Embryonic facial prominence (tissue), 1 donor: ENCODE measurements around the gene TRABD2B.

Source experiments
- DNase-seq: peaks from one replicate; pipeline ENCODE4 v3.0.0-alpha.2; 2016; ENCODE audit errors: extremely low spot score

The TRABD2B gene

GRCh38 chr1:47992720-47993415 is 4.3 kb downstream of the TRABD2B start:
- DNase-seq = no peak

DNA sequence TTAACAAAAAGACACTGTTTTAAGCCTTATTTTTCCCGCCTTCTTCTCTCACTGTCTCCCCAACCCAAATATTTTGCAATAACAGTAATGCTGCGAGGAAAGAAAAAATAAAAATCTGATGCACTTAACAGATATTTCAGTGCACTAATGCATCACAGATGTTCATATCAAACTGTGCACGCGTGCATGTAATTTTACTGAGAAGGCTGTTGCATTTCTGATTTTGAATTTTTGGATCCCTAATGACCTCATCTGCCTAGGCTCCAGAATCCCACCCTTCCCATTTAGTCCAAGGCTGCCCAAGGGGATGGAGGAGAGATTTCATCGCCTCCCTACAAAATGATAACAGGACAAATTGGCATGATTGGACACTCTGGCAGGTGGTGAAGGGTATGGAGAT is 5.5 kb downstream of the TRABD2B start:
- DNase-seq = no peak

GRCh38 chr1:47991187-47991586 is 6.0 kb downstream of the TRABD2B start:
- DNase-seq = no peak

DNA sequence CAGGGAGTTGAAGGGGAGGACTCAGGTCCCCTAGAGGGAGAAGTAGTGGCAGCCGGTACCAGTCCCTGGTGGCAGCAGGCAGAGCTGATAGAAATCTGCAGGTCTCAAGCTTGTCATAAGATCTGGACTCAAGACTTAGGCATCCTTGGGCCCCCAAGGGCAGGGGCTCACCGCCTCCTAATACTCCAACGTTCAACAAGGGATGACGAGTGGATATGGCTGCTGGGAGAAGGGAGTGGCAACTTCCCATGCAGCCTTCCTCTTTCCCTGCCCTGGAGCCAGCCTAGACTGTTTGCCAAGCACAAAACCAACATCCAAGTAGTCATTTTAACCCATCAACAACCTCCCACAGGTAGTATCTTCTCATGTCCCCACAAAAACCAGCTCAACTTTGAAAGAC is 6.9 kb downstream of the TRABD2B start:
- no peak for DNase-seq

GRCh38 chr1:47987601-47988000 is 9.6 kb downstream of the TRABD2B start:
- no peak for DNase-seq

DNA sequence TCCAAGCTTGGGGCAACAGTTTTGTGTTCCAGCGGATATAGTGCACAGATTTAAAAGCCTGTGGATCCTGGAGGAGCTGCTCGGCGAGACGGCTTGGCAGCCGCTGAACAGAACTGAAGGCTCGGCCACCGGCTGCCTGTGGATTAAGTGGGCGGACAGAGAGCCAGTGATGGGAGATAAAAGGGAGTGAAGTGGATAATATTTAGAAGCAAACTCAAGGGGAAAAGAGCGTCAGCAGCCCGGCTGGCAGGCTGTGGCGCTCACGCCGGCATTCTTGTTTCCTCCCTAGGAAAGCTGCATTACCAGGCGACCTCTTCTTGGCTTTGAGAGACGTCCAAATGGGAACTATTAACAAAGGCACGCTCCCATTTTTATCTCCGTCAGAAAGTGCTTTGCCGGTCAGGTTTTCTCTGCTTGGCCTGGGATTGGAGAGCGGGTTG is 10.4 kb downstream of the TRABD2B start:
- DNase-seq = no peak

DNA sequence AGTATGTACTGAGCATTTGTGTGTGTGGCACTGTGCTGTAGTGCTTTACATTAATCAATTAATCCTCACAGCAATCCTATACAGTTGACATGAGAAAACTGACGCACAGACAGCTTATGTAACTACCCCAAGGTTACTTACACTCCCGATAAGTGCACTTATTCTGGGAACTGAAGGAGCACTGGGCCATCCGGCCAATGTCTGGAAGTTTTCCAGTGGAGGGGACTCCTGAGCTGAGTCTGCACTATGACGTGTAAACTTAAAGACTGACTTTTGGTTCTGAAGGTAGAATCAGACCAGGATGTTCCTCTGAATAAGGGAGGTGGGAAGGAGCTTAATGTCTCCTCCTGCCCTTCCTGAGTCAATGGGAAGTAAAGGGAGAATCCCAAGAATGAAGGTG is 12.2 kb downstream of the TRABD2B start:
- DNase-seq = no peak

DNA sequence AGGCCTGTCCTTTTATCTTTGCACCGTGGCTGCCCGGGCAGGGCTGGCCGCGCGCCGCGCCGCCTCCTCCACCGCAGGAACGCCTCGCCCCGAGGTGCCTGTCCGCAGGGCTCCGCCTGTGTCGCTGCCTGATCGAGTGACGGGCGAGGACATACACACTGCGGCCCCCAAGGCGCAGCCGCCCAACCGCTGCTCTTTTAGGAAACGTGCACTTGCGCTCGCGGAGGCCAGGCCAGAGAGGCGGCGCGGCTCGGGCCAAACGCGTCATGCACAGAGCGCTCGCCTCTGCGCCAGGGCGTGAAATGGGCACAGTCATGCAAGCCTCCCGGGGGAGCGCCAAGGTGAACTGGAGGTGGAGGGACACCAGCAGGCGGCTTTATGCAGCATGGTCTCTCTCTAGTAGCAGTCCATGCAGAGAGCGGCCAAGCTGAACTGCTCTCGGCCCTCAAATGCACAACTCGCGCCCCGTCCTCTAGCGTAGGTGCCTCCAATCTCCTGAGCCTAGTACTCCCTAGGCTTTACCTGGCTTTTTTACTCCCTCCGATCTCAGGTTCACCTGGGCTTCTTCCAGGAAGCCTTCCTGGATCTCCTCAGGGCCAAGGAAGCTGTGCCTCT is 12.9 kb downstream of the TRABD2B start:
- DNase-seq = no peak

GRCh38 chr1:47983691-47984090 is 13.5 kb downstream of the TRABD2B start:
- no peak for DNase-seq

DNA sequence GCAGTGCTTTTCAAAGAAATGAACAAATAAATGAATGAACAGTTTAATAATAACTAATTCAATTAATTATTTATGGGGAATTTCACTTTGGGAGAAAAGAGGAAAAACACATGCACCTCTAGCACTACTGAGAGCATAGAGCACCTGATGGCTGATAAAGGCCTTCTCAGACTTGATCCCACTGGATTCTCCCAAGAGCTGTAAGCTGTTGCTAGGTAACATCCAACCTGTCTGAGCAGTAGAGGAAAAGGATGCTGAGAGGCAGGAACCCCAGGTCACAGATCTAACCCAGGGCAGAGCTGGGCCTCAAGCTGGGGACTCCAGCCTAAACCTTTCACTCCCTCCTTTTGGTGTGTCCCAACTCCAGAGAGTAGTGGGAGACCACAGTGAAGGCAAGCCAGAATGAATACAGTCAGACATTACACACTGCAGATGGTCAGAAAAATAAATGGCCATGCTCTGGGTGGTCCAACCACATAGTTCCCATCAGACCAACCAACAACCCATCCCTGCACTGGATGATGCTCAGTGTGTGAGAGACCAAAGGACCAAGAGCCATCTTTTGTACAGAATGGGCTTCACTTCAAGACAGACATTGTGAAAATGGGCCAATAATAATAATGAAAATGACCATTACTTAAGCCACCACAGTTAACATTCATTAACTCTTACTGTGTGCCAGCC is 15.4 kb downstream of the TRABD2B start:
- DNase-seq = no peak

DNA sequence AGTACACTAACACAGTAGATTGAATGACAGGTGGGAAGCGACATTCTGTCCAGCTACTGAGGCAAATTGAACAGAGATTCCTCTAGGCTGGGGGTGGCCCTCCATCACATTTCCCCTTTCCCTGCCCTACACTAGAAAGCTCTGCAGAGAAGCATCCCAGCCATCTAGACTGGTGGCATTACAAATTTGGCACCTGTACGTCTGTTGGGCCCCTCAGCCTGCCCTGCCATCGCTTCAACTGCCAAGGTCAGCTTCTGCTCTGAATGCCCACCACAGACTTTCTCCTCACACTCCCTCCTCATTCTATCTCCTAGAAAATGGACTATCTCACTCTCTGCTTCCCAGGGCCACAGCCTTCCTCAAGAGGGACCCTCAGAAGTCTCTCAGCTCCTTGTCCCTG is 16.7 kb downstream of the TRABD2B start:
- DNase-seq = no peak

DNA sequence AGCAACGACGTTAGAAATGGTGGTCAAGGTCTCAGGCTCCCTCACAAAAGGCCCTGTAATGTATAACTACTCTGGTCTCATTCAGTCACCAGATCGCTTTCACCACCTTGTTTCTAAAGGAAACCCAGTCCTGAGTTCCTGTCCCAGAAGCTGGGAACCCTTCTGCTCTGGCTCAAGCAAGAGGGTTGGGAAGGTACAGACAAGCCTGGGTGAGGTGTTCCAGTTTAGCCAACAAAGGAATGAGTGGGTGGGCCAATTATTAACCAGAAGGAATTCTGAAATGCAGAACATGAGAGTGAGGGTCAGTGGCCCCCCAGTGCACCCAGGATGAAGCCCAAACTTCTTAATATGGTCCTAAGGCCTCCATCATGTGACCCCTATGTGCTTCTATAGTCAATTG is 17.5 kb downstream of the TRABD2B start:
- DNase-seq = no peak

- DNase-seq = no peak
Observed at GRCh38 chr1:47978486-47978885, 18.7 kb downstream of the TRABD2B start.

GRCh38 chr1:47976728-47977127 is 20.5 kb downstream of the TRABD2B start:
- DNase-seq = no peak

DNA sequence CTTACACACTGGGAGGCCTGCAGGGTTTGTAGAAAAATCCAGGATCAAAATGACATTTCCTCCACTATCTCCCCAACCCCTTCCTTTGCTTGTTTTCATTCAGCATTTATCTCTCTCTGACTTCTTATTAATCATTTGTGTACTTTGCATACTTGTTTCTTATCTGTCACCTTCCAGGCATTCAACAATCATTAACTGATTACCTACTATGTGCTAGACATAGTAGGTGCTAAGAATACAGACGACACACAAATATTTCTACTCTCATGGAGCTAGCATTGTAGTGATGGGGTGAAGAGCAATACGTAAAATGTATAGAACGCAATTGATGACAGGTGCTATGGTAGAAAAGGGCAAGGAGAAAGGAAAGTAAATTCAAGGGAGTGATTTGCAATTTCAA is 20.9 kb downstream of the TRABD2B start:
- no peak for DNase-seq

- no peak for DNase-seq
Observed at GRCh38 chr1:47975302-47975921, 21.8 kb downstream of the TRABD2B start.

GRCh38 chr1:47972864-47973432 is 24.2 kb downstream of the TRABD2B start:
- no peak for DNase-seq

DNA sequence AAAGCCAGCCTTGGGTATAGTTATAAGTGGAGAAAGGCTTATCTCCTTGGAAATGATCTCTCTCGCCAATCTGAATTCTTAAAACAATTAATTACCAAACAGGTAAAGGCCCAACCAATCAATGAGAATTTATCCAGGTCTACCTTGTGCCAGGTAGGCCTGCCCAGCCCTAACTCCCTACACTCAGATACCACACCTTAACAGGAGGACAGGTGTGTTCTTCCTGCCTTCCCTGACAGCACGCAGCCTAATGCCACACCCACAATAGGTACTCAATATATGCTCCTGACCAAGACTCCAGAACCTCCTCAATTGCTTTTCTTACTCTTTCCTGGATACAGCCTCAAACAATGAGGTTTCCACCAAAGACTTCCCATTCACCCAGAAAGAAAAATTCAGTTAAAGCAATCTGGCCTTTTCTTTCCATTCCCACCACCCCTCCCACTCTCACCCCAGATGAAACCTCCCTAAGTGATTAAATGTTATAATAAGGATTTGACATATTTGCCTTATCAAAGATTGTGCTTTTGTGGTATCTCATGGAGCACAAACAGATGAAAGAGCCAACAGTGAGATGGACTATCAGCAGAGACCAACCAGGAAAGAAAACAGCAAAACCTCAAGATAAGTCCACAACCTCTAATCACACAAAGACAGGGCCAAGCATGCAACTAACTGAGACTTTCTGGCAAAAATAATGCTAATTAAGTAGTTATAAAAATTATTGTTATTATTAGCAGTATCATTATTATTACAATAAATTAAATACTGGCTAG is 25.6 kb downstream of the TRABD2B start:
- no peak for DNase-seq

DNA sequence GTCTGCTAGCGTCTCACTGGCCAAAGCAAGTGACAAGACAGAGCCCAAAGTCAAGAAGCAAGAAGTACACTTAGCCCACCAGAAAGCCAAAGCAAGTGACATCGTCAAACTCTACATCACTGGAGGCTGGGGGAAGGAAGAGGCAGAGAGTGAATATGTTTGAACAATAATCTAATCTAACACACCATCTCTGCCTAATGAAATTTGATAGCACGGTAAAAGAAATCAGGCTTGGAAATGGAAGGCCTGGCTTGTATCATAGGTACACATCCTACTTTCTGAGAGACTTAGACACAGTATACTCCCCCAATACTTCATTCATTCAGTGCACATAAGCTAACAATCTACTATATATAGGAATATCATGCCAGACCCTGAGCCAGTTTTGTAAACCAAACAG is 26.3 kb downstream of the TRABD2B start:
- no peak for DNase-seq

GRCh38 chr1:47969478-47969877 is 27.7 kb downstream of the TRABD2B start:
- no peak for DNase-seq

DNA sequence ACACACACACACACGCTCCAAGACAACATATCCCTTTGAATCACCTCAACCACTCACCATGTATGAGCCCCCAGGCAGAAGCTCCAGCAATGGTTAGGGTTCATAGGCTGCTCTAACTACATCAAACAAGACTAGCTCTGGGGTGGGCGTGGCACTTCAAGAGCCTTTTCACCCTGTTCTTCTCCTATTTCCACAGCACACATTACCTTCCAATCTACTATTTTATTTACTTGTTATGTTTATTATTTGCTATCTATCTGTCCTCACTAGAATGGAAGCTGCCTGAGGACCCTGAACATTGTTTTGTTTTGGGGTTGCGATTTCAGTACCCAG is 28.7 kb downstream of the TRABD2B start:
- no peak for DNase-seq
